HepG2 (cell line): ENCODE measurements around the gene KIF22. TPM values are rescaled to one million over a fixed set of nuclear protein-coding genes. Genes with fewer than 3 reads are reported as not detected.

ENCODE experiments used
- FIP1L1 ChIP-seq: fragments of 200-400 bp; formaldehyde crosslinking; IDR thresholded peaks from 2 replicates; pipeline ENCODE4 v1.6.1; 2018; ENCODE audit warnings: low read depth, mild to moderate bottlenecking, low read length, moderate library complexity, borderline replicate concordance; ENCODE audit not compliant: insufficient read depth
- GFI1 ChIP-seq: sonication (generic); formaldehyde crosslinking; IDR thresholded peaks from 2 replicates; pipeline ENCODE4 v1.5.0; 2020; ENCODE audit warnings: missing genetic modification reagents, mild to moderate bottlenecking, borderline replicate concordance
- GZF1 ChIP-seq: sonication (generic); formaldehyde crosslinking; IDR thresholded peaks from 2 replicates; pipeline ENCODE4 v1.5.1; 2020; ENCODE audit warnings: mild to moderate bottlenecking, missing genetic modification reagents
- KDM4B ChIP-seq: sonication (generic); formaldehyde crosslinking; IDR thresholded peaks from 2 replicates; pipeline ENCODE4 v1.4.0; 2020; ENCODE audit warnings: missing genetic modification reagents
- MTF2 ChIP-seq: sonication (generic); formaldehyde crosslinking; IDR thresholded peaks from 2 replicates; pipeline ENCODE4 v1.5.0; 2020; ENCODE audit warnings: missing genetic modification reagents, borderline replicate concordance
- MYC ChIP-seq: sonication (generic); formaldehyde crosslinking; IDR thresholded peaks from 2 replicates; pipeline ENCODE4 v1.9.0; 2021; ENCODE audit warnings: missing genetic modification reagents, borderline replicate concordance
- NFE2 ChIP-seq: sonication (generic); formaldehyde crosslinking; IDR thresholded peaks from 2 replicates; pipeline ENCODE4 v1.4.0; 2020; ENCODE audit warnings: missing genetic modification reagents
- ONECUT2 ChIP-seq: sonication (generic); formaldehyde crosslinking; IDR thresholded peaks from 2 replicates; pipeline ENCODE4 v1.4.0; 2020; ENCODE audit warnings: missing genetic modification reagents
- TCF12 ChIP-seq, 2 experiments: fragments of 450-650 bp in 1 of 2; sonication (generic) in 1 of 2; formaldehyde crosslinking in 1 of 2; IDR thresholded peaks; 2 replicates each; pipeline versions ENCODE4 v1.6.1 to v1.8.0; 2017 to 2022; ENCODE audit warnings: antibody characterized with exemption in 1 of 2, mild to moderate bottlenecking in 1 of 2, missing genetic modification reagents in 1 of 2, moderate library complexity in 1 of 2
- ZFP36L2 ChIP-seq: sonication (generic); formaldehyde crosslinking; IDR thresholded peaks from 2 replicates; pipeline ENCODE4 v1.4.0; 2020; ENCODE audit warnings: missing genetic modification reagents
- ZFP41 ChIP-seq: sonication (generic); formaldehyde crosslinking; IDR thresholded peaks from 2 replicates; pipeline ENCODE4 v1.4.0; 2020; ENCODE audit warnings: mild to moderate bottlenecking, missing genetic modification reagents, borderline replicate concordance
- ZFP82 ChIP-seq: sonication (generic); formaldehyde crosslinking; IDR thresholded peaks from 2 replicates; pipeline ENCODE4 v1.5.1; 2020; ENCODE audit warnings: mild to moderate bottlenecking, missing genetic modification reagents, borderline replicate concordance
- ZHX1 ChIP-seq: sonication (generic); formaldehyde crosslinking; IDR thresholded peaks from 2 replicates; pipeline ENCODE4 v1.8.1; 2022; ENCODE audit warnings: low read depth, mild to moderate bottlenecking, missing genetic modification reagents
- ZNF263 ChIP-seq: sonication (generic); formaldehyde crosslinking; IDR thresholded peaks from 2 replicates; pipeline ENCODE4 v1.4.0; 2020; ENCODE audit warnings: missing genetic modification reagents
- ZNF546 ChIP-seq: sonication (generic); formaldehyde crosslinking; conservative IDR thresholded peaks from 2 replicates; pipeline ENCODE4 v1.8.1; 2023; ENCODE audit warnings: mild to moderate bottlenecking, missing genetic modification reagents
- ZUFSP ChIP-seq: sonication (generic); formaldehyde crosslinking; IDR thresholded peaks from 2 replicates; pipeline ENCODE4 v1.9.0; 2021; ENCODE audit warnings: missing genetic modification reagents, mild to moderate bottlenecking, borderline replicate concordance
- polyA plus RNA-seq, 8 experiments: library from polyadenylated mRNA; depleted of rRNA in 3 of 8; stranded (reverse) in 7 of 8; unstranded in 1 of 8; fragments of >200 nt; fragmentation: Illumina TruSeq in 4 of 8; extraction: Trizol in 4 of 8; gene quantifications; 2 replicates each; pipeline versions ENCODE4 v1.2.1 to v1.2.3, GENCODE V29; 2011 to 2016; ENCODE audit warnings: low read depth in 4 of 8, missing spikeins in 1 of 8, mixed read lengths in 1 of 8; ENCODE audit not compliant: insufficient read depth in 1 of 8
- total RNA-seq, 5 experiments: library from RNA; depleted of rRNA; stranded (reverse); fragments of >200 nt; fragmentation: Illumina TruSeq; extraction: Trizol; gene quantifications; 2 replicates each; pipeline ENCODE4 v1.2.3, GENCODE V29; 2016; ENCODE audit warnings: low read depth in 1 of 5
- TF ChIP-seq, protein P1 (sequence below): sonication (generic); formaldehyde crosslinking; IDR thresholded peaks from 2 replicates; pipeline ENCODE4 v1.5.1; 2020; ENCODE audit warnings: missing genetic modification reagents, mild to moderate bottlenecking, borderline replicate concordance
- TF ChIP-seq, protein P2 (sequence below), 2 experiments: sonication (generic) in 1 of 2; formaldehyde crosslinking in 1 of 2; IDR thresholded peaks; 2 replicates each; pipeline versions ENCODE4 v1.4.0 to v1.6.1; 2018 to 2020; ENCODE audit warnings: missing genetic modification reagents in 2 of 2, borderline replicate concordance in 1 of 2, low read depth in 1 of 2, mild to moderate bottlenecking in 1 of 2, missing biosample characterization in 1 of 2

The KIF22 gene
- total and polyA plus RNA-seq, 2 of the 13 experiments (the other 11 are each of a cell fraction or from before 2014, with no cell fraction given): 95.8 to 118 TPM

- TF ChIP-seq ZHX1 (CRISPR knock-in tag) (no peak), GFI1 (CRISPR knock-in tag) (peak; percentile 86; the same call in 1 of the 2 replicates), GZF1 (CRISPR knock-in tag) (peak; percentile 95), TCF12 (IDR thresholded peaks at IDR 0.05) (no peak), TCF12 (CRISPR knock-in tag; IDR thresholded peaks at IDR 0.05) (peak; percentile 94), ZUFSP (no peak), MTF2 (CRISPR knock-in tag) (no peak; the same call in none of the 2 replicates), MYC (peak; percentile 98), NFE2 (CRISPR knock-in tag) (0 out of 2 replicates have a peak, but pooled peaks have one; percentile 7), ZFP82 (CRISPR knock-in tag) (peak; percentile 89; the same call in 1 of the 2 replicates), ZFP36L2 (CRISPR knock-in tag) (no peak), KDM4B (CRISPR knock-in tag) (peak; percentile 68), ONECUT2 (CRISPR knock-in tag) (peak; percentile 60), ZFP41 (peak; percentile 99), FIP1L1 (no peak), ZNF263 (CRISPR knock-in tag) (peak; percentile 87), ZNF546 (CRISPR knock-in tag) (peak; percentile 98)
- TF ChIP-seq, protein P1, sequence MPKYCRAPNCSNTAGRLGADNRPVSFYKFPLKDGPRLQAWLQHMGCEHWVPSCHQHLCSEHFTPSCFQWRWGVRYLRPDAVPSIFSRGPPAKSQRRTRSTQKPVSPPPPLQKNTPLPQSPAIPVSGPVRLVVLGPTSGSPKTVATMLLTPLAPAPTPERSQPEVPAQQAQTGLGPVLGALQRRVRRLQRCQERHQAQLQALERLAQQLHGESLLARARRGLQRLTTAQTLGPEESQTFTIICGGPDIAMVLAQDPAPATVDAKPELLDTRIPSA (CRISPR knock-in tag): peak; percentile 82; the same call in 1 of the 2 replicates
- TF ChIP-seq, protein P2, sequence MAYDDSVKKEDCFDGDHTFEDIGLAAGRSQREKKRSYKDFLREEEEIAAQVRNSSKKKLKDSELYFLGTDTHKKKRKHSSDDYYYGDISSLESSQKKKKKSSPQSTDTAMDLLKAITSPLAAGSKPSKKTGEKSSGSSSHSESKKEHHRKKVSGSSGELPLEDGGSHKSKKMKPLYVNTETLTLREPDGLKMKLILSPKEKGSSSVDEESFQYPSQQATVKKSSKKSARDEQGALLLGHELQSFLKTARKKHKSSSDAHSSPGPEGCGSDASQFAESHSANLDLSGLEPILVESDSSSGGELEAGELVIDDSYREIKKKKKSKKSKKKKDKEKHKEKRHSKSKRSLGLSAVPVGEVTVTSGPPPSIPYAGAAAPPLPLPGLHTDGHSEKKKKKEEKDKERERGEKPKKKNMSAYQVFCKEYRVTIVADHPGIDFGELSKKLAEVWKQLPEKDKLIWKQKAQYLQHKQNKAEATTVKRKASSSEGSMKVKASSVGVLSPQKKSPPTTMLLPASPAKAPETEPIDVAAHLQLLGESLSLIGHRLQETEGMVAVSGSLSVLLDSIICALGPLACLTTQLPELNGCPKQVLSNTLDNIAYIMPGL (CRISPR knock-in tag; IDR thresholded peaks at IDR 0.05; ENCODE audit: borderline replicate concordance in 1 of 2, low read depth in 1 of 2): peak; percentile 98
Observed at GRCh38 chr16:29807426-29808218, 17.1 kb downstream of the KIF22 start (continued).
